HG03196 (cell line): ENCODE measurements around the gene MANEAL.

Source experiments
- ATAC-seq: cut with Tn5 transposase; IDR thresholded peaks from one replicate; pipeline ENCODE4 v1.9.1; 2021; ENCODE audit not compliant: unreplicated experiment

Gene MANEAL

DNA sequence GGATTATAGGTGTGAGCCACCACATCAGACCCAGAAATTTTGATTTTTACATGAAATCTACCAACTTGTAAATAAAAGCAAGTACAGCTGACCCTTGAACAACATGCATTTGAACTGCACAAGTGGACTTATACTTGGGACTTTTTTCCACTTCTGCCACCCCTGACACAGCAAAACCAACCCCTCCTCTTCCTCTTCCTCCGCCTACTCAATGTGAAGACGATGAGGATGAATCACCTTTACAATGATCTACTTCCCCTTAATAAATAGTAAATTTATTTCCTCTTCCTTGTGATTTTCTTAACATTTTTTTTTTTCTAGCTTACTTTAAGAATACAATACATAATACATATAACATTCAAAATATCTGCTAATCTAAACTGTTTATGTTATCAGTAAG lies 31.9 kb downstream of the MANEAL start:
- ATAC-seq: no peak

DNA sequence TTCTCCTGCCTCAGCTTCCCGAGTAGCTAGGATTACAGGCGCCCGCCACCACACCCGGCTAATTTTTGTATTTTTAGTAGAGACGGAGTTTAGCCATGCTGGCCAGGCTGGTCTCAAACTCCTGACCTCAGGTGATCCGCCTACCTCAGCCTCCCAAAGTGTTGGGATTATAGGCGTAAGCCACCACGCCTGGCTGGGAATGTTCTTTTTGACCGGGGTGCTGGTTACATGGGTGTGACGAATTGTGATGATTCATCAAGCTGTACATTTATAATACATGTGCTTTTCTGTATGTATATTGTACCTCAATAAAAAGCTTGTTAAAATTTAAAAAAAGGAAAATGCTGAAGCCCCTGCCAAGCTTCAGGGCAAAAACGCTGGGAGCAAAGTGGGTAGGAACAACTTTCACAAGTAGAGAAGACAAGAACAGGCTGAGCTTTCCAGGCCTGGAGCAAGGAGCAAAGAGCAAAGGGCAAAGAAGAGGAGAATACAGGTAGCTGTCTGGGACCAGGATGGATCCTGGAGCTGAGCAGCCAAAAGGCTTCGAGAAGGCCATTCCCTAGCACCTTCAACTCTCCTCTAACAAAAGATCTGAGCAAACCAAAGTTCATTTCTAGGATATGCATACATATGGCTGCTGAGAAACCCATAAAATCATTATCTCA lies 34.9 kb downstream of the MANEAL start:
- no peak for ATAC-seq

DNA sequence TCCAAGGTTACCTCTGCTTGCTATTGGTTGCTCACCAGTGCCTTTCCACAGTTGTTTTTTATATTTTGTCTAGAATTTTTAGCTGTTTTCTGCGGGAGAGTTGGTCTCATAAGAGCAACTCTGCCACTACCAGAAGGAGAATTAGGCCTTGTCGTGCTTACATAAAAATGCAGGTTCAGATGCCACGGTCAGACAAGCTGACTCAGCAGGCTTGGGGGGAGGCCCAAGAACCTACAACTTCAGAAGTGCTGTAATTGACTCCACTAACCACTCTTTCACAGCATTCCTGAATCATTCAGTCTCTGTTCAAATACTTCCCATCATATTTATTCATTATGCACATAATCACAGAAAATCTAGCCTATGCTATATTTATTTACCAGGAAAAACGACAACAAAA lies 37.5 kb downstream of the MANEAL start:
- ATAC-seq: no peak

DNA sequence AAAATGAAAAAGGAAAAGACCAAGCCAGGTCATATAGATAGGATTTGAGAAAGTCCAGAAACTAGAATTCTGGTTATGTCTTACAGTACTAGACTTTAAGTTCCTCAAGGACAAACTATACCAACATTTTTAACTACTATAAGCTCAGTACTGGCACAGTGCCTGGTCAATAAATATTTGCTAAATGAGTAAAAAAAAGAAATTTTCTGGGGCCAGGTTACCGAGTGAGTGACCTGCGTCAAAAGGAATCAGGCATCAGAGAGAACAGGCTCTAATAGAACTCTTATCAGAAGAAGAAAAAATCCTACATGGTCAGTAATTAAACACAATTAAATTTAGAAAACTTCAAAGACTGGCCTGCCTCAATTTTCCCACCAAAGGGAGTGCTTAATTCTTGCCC lies 38.2 kb downstream of the MANEAL start:
- no peak for ATAC-seq

DNA sequence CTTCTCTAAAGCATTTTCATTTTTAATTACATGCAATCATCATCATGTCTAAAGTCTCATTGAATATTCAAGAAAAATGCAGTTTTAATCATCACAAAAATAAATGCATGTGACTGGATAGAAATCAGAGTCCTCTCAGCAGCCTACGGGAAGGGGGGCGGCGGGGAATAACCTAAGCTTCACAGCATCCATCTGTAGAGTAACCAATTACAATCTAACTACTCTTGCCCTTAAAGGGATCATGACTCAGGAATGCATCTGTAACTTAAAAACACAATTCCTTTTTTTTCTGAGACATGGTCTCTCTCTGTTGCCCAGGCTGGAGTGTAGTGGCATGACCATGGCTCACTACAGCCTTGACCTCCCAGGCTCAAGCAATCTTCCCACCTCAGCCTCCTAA lies 43.1 kb downstream of the MANEAL start:
- no peak for ATAC-seq

DNA sequence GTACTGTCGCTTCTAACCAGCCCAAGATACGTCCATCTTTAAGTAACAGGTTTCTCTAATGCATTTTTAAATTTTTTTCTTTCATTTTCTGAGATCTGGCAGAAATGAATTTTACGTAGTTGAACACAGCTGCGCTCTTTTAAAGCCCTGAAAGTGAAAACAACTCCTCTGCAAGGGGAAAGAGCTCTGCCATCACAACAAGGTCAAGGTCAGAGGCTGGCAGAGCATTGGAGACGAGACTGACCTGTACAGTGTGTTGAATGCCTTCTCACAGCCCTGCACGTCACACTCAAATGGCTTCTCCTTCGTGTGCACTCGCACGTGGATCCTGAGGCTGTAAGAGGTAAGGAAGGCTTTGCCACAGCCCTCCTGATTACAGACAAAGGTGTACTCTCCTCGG lies 46.0 kb downstream of the MANEAL start:
- no peak for ATAC-seq

DNA sequence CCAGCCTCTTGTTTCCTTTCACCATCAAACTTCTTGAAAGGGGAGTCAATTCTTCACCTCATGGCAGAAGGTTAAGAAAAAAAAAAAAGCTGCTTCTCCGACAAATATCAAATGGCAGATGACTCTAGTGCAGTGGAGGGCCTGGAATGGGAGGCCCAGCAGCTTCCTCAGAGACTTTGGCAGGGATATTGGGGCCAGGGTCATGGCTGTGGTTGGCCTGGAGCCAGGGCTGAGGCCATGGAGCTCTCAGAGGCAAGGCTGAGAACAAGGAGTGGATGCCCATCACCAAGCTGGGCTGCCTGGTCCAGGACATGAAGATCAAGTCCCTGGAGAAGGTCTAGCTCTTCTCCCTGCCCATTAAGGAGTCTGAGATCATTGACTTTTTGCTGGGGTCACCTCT lies 47.1 kb downstream of the MANEAL start:
- no peak for ATAC-seq

DNA sequence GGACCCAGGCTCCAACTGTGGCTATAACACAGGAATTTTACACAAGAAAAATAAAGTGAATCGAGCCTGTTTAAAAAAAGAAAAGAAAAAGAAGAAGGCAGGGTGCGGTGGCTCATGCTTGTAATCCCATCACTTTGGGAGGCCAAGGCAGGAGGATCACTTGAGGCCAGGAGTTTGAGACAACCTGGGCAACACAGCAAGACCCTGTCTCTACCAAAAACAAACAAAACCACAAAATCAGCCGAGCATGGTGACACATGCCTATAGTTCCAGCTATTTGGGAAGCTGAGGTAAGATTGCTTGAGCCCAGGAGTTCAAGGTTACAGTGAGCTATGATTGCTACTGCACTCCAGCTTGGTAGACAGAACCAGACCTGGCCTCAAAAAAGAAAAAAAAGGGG lies 48.0 kb downstream of the MANEAL start:
- ATAC-seq: no peak

DNA sequence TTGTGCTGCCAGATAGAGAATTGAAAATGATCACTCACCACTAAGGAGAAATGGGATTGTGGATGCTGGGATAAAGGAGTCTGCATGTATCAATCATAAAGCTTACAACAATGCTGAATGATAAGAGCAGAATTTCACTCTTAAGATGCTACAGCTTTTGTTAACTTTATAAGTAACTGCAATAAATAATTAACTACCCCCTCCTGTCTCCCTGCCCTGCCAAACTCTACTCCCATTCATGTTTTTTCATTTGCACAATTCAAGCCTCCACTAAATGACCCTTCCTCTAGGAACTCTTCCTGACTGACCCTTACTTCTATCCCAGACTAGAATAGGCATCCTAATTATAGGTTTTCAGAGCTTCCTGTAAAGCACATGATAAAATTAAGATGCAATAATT lies 50.9 kb downstream of the MANEAL start:
- no peak for ATAC-seq

DNA sequence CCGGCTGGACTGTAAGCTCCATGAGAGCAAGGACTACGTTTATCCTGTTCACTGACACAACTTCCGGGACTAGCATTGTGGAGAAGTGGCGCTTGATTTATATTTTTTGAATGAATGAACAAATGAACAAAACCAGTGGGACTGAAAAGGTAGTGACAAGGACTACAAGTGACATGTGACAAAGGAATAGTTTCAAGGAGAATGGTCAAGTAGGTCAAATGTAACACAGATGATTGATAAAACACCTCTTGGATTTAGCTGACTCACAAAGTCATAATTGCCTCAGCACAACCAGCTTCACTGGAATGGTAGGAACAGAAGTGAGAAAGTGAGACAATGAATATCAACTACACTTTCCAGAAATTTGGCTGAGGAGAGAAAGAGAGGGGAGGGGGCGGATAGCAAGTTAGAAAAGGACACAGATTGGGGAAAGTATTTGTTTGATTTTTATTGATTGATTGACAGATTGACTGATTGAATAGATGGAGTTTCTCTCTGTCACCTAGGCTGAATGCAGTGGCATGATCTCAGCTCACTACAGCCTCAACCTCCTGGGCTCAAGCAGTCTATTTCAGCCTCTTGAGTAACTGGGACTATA lies 51.5 kb downstream of the MANEAL start:
- no peak for ATAC-seq

DNA sequence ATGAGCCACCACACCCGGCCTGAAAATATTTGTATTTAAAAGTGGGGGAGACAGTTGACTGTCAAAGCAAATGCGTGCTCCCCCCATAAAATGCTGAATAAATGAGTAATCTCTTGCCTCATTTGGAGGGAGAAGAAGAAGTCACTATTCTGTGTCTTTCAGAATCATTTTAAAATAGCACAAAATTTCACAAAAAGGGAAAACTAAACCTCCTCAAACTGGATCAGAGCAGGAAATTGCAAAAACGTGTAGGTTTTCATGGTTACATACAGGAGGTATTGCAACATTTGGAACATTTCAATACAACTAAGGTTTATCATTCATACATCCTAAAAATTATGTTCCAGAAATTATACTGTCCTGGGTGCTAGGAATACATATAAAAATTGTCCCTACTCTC lies 52.1 kb downstream of the MANEAL start:
- no peak for ATAC-seq

DNA sequence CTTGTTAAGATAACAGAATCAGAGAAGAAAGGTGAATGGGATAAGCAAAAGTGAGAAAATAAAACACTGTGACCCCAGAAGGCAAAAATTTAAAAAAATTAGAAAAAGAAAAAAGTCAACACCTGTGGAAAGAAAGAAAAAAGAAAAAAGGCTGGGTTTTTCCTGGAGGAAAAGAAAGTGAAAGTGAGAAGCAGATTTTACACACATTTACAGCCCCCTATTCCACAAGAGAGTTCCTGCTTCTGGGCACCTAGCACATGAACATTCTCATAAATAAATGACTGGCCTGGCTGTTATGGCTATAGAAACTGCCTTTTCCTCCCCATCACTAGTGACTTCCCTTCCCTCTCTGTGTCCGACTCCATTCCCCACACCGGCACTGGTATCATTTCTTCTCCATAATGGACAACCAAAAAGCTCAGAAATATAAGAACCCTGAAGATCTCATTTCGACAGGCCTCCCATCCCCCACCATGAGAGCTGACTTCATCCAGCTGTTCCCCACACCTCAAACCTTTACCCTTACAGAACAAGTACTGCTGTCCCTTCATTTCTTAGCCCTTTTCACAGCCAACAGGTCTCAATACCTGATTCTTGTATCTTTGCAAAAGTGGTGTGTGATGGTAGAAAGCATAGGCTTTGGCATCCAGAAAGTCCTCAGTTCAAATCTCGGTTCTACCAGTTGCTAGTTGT lies 53.1 kb downstream of the MANEAL start:
- ATAC-seq: no peak

DNA sequence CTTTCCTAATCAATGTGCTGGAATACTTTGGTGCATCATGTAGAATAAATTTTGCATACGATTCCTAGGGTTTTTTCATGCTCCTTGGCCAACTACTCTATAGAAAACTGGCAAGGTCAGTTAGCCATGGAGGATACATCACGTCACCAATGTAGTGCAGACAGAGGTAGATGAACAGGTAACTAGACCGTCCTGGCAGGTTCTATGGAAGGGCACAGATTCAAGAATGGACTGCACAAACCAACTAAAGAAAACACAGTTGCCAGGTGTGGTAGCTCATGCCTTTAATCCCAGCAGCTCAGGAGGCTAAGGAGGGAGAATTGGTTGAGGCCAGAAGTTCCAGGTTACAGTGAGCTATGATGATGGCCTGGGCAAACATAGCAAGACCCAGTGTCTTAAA lies 55.8 kb downstream of the MANEAL start:
- ATAC-seq: no peak

DNA sequence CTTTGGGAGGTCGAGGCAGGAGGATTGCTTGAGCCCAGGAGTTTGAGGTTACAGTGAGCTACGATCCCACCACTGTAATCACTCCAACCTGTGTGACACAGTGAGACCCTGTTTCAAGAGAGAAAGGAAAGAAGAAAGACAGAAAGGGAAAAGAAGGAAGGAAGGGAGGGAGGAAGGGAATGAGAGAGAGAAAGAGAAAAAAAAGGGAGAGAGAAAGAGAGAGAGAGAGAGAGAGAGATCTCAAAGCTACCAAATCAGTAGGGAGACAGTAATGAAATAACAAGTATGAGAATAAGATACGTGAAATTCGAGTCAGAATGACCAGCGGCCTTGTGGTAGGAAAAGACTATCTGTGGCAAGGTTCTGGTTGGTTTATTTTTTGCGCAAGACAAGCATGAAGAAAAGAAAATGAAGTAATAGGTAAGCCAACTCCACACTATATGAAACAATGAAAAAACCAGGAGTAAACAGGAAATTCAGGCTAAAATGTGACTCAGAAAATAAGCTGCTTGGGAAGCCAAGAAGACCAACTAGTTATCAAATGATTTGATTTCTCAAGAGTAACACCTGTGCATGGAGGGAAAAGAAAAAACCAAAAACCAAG lies 56.8 kb downstream of the MANEAL start:
- ATAC-seq: no peak
